ENCODE measurements around the gene PLXNA4.

Gene PLXNA4

DNA sequence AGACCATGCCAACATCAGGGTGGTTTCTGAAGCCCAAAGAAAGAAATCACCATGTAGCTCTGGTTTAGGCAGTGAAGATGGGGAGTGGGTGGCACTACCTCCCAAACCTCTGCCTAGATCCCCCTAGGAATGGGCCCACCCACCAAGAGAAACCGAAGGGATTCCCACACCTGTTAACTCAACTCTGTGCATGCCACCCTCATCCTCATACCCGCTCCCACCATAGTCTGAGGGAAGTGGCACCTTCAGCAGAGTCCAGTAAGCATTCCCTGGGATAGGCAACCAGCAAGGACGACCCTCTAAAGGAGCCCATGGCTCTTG is 1.7 kb upstream of the PLXNA4 start:
- TF ChIP-seq, protein P1, sequence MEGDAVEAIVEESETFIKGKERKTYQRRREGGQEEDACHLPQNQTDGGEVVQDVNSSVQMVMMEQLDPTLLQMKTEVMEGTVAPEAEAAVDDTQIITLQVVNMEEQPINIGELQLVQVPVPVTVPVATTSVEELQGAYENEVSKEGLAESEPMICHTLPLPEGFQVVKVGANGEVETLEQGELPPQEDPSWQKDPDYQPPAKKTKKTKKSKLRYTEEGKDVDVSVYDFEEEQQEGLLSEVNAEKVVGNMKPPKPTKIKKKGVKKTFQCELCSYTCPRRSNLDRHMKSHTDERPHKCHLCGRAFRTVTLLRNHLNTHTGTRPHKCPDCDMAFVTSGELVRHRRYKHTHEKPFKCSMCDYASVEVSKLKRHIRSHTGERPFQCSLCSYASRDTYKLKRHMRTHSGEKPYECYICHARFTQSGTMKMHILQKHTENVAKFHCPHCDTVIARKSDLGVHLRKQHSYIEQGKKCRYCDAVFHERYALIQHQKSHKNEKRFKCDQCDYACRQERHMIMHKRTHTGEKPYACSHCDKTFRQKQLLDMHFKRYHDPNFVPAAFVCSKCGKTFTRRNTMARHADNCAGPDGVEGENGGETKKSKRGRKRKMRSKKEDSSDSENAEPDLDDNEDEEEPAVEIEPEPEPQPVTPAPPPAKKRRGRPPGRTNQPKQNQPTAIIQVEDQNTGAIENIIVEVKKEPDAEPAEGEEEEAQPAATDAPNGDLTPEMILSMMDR (conservative IDR thresholded peaks at IDR 0.05): no peak
- H3K27ac ChIP-seq: no peak overlapping the region

DNA sequence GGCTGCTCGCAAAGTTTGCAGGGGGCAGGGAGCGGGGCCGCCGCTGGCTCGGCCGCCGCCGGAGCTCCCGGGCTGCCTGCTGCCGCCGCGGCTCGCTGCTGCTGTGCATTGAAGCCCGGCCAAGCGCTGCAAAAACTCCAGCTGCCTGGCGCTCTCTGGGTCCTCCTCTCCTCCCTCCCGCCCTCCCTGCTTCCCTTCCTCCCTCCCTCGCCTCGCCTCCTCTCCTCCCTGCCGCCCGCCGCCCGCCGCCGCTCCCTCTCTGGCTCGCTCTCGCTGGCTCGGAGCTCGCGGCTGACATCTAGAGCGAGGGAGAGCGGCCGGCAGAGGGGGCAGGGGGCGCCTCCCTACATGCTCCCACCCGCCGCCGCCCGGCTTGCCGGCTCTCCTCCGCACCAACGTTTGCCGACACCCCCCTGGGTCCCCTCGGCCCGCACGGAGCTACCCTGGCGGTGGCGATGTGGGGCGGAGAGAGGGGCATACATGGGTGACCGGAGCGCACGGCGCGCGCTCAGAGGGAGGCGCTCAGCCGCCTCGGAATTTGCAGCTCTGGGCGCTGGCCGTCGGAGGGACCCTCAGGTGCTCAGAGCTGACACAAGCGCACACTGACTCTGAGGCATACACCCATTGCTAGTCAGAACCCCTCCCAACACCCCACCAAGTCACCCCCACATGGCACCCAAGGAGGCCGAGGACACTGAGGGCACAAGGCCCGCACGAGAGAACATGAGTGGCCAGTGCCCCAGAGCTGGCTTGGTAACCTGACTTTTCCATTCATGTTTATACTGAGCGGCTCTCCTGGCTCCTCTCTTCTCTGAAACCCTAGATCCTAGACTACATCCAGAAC is 1.2 kb upstream of the PLXNA4 start:
- no peak overlapping the region; the same call in 1 of the 2 replicates for H3K27ac ChIP-seq
- TF ChIP-seq, protein P1 (conservative IDR thresholded peaks at IDR 0.05): peak; percentile 38; the same call in 1 of the 2 replicates

DNA sequence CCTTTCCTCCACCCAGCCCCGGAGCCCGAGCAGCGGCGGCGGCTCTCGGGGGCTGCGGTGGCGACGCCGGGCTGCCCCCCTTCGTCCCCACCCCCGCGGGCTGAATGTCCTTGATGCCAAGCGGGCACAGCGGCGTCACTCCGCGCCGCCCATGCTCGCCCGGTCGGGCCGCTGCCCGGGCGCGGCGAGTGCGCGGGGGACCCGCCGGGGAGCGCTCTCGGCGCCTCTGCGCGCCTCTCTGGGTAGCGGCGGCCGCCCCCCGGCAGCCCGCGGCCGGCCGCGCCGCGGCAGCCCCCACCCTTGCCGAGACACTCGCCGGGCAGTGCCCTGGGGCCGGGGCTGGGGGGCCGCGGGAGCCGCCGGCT is 433 bp upstream of the PLXNA4 start:
- TF ChIP-seq, protein P1 (conservative IDR thresholded peaks at IDR 0.05): no peak
- H3K27ac ChIP-seq: no peak overlapping the region; the same call in 1 of the 2 replicates

GRCh38 chr7:132575419-132575981 is 770 bp downstream of the PLXNA4 start:
- no peak overlapping the region; the same call in 1 of the 2 replicates for H3K27ac ChIP-seq
- TF ChIP-seq, protein P1 (conservative IDR thresholded peaks at IDR 0.05): peak; percentile 51

DNA sequence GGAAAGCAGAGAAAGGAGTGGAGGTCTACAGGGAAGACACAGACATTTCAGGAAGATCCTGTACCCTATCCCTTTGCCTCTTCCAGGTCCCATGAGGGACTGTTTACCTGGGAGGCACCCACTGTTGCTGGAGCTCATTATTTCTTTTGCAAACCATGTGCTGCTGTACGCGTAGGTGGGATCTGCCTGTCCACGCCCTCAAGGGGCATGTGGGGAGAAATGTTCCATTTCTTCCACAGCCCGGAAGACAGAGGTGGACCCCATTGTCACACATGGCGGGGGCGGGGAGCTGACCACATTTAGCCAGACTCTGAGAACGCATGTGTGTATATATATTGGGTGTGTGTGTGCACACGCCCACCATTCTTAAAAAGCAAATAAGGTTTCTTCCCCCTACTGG is 2.0 kb downstream of the PLXNA4 start:
- no peak overlapping the region for H3K27ac ChIP-seq
- TF ChIP-seq, protein P1 (conservative IDR thresholded peaks at IDR 0.05): no peak

DNA sequence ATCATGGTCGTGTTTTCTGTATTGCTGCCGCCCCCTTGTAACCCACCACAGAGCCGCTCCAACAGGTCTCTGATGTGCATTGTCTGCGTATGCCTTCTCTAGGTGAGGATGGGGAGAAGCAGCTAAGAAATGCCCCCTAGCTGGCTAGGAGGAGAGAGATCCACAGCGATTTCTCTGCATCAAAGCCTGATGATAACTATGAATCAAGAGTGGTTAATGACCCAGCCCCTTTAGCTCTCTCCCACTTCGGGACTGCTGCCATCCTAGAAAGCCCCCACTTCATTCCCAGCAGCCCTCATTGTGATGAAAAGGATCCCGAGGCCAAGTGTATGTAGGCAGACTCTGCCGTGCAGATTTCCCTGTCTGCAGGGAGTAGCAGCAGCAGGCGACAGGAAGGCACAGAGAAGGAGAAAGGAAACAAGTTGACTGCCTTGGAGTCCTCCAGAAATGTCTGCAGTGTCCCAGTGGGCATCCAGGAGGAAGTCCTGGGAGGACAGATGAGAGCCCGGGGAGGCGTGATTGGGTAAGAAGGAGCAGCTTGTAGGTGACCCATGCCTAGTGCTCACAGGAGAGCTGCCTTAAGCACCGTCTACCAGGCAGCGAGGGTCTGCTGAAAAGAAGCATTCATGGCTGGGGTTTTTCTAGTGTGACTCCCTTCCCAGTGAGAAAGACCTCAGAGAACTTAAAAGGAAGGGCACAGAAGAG is 2.9 kb downstream of the PLXNA4 start:
- TF ChIP-seq, protein P1 (conservative IDR thresholded peaks at IDR 0.05): no peak
- H3K27ac ChIP-seq: no peak overlapping the region

DNA sequence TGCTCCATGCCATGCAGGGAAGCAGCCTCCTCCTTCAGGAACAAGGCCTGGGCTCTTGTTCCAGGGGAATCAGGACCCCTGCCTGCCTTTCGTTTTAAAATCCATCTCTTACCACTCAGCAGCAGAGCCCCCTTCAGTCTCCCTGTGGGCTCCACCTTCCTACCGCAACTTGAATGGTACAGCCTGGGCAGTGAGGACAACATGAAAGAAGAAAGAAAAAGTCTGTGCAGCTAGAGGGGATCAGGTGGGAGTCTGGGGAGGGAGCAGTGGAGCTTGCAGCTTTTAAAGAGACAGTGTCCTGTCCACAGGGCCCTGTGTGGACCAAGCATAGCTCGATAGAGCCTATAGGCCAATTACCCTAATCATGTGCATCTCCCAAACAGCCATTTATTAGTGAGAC is 3.7 kb downstream of the PLXNA4 start:
- H3K27ac ChIP-seq: no peak overlapping the region
- TF ChIP-seq, protein P1 (conservative IDR thresholded peaks at IDR 0.05): no peak
